NCI-H82 treated with DMSO at 0.1 percent for 48 hours (cell line): ENCODE data around the gene TXNRD1.
"Not testable (repeated sequence)": the region's sequence is repeated elsewhere in the genome, so short reads cannot be mapped to it uniquely, and the experiment has no call there.

ENCODE experiments used
- DNase-seq: peaks from one replicate; lab custom pipeline; 2025; ENCODE audit not compliant: unreplicated experiment; lab: John Stamatoyannopoulos, UW

TXNRD1 gene

DNA sequence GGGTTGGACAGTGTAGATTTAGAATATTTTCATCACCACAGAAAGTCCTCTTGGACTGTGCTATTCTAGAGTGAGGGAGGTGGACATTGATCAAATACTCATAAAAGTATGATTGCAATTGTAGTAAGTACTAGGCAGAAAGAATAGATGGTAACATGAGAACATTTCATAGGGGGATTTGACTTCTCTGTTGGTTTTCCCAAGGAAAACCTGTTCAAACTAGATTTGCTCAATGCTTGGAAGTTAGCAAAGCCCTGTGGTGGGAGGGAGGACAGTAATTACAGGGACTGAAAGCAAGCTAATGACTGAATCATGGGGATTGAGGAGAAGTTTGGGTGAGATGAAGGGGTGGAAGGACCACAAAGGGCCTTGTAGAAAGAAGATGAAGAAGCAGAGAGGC, 63.6 kb downstream of the TXNRD1 start:
- DNase-seq, result no peak

DNA sequence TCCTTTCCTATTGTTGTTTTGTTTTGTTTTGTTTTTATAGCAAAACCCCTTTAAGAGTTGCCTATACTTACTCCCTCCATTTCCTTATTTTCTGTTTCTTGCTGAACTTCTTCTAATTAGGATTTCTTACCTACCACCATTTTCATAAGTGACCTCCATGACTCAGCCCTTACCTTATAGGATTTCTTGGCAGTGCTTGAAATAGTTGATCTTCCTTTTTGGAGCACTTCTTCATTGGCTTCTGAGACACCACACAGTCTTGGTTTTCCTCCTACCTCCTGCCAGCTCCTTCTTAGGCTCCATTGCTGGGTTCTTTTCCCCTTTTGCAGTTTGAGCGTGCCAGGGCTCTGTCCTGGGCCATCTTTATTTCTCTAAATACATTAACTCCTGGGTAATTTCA, 64.5 kb downstream of the TXNRD1 start:
- no peak for DNase-seq

DNA sequence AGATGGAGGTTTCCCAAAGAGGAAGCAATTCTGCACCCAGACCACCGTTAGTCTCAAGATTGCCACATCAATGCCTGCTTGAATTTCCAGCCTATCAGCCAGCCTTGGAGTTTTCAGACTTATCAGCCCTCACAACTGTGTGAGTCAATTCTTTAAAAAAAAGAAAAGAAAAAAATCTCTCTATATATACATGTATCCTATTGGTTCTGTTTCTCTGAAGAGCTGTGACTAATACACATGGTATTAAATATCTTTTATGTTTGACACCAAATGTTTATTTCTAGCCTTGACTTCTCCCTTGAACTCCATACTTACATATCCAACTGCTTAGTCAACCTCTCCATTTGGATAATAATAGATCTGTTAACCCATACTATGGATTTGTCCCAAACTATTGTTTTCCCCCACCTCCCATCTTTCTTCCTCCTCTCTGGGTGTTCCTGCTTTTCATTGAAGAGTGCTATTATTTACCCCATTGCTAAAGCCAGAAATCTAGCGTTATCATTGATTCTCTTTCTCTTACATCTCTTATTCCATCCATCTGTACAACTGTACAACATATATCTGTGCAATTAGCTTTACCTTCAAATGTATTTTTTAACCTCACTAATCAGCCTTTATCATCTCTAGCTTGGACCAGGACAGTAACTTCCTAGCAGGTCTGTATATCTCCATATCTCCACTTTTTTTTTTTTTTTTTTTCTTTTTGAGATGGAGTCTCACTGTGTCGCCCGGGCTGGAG, 65.3 kb downstream of the TXNRD1 start:
- no peak for DNase-seq

DNA sequence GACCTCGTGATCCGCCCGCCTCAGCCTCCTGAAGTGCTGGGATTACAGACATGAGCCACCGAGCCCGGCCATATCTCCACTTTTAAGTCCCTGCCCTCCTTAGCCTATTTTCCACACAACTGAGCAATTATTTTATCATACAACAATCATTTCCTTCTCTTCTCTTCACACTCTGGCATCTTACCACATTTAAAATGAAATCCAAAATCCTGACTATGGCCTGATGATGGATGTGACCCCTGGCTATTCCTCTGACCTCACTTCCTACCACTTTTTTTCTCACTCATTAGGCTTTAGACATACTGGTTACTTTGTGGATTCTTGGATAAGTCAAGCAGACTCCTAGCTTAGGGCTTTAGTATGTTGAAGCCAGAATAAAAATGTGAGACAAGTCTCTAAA, 66.1 kb downstream of the TXNRD1 start:
- DNase-seq, result no peak

DNA sequence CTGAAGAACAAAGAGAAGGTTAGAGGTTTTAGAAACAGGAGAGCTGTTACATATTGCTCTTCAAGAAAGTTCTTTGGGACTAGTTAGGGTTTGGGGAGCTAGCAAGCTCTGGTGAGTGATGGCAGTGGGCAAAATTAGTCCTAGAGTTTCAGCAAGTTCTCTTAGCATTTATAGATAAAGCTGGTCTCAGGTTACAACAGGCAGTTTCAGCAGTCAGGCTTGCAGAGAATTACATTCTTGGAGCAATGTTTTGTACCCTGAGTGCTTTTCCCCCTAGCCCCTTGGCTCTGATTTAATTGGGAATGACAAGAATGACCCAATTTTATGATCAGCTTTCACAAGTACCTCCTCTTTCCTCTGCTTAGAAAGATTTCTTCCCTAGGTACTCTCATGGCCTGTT, 66.5 kb downstream of the TXNRD1 start:
- no peak for DNase-seq

DNA sequence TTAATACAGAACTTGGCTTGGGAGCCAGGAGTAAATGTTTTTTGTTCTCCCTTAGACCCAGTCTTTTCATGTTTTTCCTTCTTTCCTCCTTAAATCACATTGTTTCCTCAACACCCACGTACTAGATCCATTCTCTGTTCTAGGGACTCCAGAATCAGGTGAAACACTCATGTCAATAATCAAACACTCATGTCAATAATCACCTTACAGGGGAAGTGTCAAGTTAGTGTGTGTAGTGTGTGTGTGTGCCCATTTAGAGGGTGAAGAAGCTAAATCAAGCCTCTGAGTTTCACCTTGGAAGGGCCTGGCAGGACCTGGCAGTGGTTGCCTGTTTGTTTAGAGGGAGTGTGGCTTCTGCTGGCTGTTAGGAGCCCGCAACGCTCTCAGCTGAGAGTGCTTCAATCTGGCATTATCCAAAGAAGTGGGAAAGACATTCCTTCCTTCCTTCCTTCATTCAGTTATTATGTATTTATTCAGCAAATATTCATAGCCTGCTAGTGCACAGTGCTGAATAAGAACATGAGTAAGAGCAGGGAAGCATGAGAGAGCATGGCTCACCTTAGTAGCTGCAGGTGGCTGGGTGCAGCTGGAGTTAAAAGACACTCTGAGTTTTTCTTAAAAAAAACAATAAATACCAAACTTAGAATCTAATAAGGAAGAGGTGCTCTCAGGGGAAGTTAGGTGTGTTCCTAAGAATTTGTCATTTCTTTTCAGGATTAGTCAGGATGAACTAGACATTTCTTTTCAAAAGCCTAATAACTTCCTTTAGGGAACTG, 70.3 kb downstream of the TXNRD1 start:
- DNase-seq, result no peak

DNA sequence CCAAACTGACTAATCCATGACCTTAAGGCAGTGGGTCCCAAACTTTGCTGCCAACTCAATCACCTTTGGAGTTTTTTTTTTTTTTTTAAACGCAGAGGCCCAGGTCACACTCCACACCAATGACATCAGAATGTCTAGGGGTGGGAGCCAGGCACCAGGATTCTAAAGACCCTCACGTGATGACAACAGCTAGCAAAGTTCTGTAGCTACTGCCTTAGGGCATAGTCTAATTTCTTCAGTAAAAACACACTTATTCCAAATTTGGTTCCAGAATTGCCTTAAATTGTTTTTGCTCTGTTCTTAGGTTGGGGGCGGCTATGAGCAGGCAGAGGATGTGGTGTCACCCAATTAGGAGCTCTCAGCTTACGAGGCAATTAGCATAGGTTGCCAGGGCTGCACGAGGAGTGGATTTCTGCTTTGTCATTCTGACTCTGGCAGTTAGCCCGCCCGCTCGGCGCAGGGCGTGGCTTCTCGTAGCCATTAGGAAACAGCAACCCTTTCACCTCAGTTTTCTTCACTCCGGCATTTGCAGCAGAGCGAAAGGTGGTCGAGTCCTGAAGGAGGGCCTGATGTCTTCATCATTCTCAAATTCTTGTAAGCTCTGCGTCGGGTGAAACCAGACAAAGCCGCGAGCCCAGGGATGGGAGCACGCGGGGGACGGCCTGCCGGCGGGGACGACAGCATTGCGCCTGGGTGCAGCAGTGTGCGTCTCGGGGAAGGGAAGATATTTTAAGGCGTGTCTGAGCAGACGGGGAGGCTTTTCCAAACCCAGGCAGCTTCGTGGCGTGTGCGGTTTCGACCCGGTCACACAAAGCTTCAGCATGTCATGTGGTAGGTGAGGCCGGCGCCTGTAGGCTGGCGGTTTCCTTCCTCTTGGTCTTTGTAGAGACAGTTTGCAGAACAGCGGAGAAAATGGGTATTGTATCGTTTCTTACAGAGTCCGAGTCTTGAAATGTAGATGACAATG, 71.2 kb downstream of the TXNRD1 start:
- peak; percentile 88 for DNase-seq

DNA sequence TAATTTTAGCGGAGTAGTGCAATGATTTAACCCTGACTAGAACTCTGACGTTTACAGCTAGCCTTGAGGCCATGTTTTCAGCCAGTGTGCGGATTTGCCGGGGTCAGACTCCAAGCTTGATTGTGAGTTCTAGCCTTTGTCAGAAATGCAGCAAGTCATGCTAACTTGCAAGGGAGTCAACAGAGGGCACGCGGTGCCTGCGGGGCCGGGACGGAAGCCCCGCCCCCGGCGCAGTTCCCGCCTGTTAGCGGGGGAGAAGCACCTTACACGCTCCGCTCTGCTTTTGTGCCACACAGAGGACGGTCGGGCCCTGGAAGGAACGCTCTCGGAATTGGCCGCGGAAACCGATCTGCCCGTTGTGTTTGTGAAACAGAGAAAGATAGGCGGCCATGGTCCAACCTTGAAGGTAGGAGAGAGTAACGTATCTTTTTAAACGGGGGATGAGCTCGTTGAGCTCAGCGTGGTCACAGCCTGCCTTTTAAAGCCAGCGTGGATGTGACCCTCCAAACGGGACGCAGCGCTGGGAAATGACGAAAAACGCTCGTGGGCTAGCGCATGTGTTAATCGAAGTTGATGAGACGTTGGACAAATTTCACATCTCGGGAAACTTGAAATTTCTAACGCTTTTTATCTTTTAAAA, 73.2 kb downstream of the TXNRD1 start:
- DNase-seq, result peak; percentile 73

DNA sequence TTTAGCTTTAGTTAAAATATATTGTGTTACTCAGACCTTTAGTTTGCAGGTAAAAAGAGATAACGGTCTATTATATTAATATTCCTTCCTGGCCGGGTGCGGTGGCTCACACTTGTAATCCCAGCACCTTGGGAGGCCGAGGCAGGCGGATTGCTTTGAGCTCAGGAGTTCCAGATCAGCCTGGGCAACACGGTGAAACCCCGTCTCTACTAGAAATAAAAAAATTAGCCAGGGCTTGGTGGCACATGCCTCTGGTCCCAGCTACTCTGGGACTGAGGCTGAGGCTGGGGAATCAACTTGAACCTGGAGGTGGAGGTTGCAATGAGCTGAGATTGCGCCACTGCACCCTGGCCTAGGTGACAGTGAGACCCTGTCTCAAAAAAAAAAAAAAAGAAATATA, 74.7 kb downstream of the TXNRD1 start:
- DNase-seq, result no peak

DNA sequence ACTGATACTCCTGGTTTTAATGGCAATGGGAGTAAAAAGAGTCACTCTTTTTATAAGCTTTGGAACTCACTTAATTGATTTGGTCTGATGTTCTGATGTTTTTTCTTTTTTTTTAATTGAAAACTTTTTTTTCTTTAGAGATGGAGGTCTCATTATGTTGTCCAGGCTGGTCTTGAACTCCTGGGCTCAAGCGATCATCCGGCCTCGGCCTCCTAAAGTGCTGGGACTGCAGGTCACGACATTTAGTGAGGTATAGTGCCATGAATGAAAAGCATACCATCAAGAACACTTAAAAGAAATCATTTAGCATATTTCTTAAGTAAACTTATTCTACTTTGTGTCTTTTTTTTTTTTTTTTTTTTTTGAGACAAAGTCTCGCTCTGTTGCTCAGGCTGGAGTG, 75.3 kb downstream of the TXNRD1 start:
- no peak for DNase-seq

DNA sequence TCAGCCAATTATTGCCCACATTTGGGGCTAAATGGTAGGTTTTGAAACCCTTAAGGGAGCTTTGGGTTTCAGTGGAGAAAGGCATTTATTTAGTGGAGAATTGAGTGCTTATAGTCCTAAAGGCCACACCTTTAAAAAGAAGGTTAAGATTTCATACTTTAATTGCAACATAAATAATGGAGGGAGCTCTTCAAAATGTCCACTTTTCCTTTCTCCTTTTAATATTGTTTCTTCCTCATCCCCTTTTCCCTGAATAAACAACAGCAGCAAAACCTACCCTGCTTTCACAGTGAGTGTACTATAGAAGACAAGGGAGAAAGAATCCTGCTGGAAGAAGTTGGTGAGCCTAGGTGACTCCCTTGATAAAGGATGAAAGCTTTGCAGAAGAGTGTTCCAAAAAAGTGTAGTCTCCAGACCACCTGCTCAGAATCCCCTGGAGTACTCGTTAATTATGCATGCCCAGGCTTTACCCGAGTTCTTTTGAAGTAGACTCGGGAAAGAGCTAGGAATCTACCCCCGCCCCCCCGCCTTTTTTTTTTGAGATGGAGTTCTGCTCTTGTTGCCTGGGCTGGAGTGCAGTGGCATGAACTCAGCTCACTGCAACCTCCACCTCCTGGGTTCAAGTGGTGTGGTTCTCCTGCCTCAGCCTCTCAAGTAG, 76.4 kb downstream of the TXNRD1 start:
- DNase-seq, result no peak

DNA sequence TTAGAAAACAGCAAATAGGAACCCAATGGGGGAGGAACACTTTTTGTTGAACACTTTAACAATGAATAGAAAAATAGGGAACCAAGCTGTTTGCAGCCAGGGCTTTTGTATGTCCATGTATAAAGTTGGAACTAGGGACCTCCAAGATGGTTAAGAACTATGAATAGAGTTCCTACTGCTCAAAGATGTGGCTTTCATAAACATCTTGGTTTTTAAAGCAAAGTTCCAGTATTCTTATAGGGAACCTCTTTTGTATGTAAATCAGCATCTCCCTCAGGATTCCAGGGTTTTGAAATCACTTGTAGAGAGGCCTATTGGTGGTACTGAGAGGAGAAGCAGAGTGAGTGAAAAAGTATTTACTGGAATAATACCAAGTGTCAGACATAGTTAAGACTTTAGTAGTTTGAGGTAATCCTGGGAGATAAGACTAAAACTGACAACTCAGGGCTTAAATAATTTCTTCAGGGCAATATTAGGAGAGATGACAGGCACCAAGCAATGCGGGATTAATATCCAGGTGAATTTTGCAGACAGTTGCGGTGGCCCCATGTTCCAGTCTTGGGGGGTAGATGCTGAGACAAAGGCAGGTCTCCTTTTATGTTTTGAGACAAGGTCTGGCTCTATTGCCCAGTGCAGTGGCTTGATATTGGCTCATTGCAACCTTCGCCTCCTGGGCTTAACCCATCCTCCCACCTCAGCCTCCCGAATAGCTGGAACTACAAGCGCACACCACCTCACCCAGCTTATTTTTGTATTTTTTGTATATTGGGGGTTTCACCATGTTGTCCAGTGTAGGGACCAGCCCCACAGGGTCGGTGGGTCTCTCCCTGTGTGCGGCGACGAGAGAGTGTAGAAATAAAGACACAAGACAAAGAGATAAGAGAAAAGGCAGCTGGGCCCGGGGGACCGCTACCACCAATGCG, 77.6 kb downstream of the TXNRD1 start:
- no peak for DNase-seq

DNA sequence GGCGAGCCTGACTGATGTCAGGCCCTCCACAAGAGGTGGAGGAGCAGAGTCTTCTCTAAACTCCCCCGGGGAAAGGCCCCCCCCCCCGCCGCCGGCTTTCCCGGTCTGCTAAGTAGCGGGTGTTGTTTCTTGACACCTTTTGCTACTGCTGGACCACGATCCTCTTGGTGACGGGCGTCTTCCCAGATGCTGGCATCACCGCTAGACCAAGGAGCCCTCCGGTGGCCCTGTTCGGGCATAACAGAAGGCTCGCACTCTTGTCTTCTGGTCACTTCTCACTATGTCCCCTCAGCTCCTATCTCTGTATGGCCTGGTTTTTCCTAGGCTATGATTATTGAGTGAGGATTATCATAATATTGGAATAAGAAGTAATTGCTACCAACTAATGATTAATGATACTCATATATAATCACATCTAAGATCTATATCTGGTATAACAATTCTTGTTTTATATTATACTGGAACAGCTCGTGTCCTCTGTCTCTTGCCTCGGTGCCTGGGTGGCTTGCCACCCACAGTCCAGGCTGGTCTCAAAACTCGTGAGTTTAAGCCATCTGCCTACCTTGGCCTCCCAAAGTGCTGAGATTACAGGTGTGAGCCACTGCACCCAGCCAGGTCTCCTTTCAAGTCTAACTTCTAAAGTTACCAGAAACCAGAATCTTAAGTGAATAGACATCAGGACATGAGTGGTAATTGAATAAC, 78.7 kb downstream of the TXNRD1 start:
- not testable (repeated sequence) for DNase-seq

DNA sequence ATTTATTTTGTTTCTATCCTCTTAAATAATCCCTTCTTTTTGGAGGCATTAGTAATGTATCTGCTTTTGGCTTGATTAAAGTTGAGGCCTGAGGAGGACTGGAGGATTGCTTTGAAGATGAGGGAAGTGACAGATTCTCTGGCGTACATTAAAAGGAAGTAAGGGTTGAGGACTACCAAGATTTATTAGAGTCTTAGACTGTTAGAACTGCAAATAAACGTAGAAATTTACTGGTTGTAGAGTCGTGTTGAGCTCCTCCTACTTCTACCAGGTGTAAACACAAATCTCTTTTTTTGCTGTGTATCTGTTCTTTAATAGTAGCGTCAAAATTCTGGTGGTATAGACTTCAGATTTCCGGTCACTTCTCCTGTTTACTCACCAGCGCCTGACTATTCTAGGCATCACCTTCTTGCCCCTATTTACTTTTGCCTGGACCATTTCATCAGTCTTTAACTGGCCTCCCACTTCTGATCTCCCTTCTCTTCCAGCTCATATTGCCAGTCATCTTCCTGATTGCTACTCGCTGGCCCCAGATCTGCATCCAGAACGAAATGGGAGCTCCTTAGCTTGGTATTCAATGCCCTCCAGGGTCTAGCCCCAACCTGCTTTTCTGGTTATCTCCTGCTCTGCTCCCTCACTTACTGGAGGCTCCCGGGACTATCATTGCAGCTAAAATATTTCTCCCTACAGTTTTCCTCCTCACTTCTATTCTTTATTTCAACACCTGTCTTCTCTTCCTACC, 79.5 kb downstream of the TXNRD1 start:
- DNase-seq, result no peak

DNA sequence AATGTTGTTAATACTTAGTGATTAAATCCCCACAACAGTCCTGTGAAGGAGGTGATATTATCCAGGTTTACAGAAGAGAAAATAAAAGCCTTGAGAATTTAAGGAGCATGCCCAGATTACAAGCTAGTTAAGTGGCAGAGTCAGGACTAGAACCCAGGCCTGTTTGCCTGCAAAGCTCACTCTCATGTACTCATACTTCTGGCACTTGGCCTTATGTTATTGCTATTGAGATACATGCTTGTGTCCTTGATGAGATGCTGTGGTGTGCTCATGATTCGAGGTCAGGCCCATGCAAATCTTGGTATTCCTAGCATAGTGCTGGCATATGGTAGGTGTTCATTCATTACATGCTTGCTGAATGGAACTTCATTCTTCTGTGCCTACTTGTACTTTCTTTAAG, 80.4 kb downstream of the TXNRD1 start:
- no peak for DNase-seq

DNA sequence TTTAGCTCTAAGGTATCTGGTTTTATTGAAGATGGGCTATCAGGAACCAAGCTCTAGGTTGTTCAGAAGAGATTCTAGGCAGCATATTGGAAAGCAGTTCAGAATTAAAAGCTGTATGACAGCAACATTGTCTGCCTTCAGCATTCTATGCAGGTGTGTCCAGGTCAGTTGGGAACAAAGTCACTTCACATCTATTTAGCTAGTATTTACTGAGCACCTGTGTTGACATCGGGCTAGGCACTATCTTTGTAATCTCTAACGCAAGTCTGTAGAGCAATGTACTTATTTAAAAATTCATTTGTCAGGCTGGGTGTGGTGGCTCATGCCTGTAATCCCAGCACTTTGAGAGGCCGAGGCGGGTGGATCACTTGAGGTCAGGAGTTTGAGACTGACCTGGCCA, 81.1 kb downstream of the TXNRD1 start:
- DNase-seq, result no peak

DNA sequence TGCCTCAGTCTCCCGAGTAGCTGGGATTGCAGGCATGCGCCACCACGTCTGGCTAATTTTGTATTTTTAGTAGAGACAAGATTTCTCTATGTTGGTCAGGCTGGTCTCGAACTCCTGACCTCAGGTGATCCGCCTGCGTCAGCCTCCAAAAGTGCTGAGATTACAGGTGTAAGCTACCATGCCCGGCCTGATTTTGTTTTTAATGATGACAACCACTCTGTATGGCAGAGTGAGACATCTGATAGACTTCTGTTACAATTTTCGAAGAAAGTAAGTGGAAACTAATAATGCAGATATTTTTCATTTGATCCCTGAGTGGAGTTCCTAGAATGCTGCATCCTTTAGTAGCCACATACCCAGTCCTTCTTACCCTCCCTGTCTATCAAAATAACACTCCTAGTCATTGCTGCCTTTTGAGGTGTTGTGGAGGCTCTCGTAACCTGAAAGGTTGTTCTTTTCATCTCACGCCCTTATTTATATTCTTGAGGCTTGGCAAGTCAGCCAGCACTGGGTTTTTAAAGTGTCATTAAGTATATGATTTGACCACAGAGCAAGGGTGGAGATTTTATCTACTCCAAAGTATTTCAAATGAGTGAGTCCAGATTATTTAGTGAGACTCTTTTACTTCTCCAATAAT, 82.0 kb downstream of the TXNRD1 start:
- DNase-seq, result no peak
